Tibial nerve (tissue), 3 donors: ENCODE data around the gene SFT2D2.

Experiments
- POLR2A ChIP-seq, 2 donors: fragments of 450-650 bp; IDR thresholded peaks; one replicate each; pipeline ENCODE4 v1.6.1; 2017; ENCODE audit warnings: antibody characterized with exemption in 2 of 2, mild to moderate bottlenecking in 2 of 2, moderate library complexity in 2 of 2
- TF ChIP-seq, protein P1 (sequence below), 5 experiments: fragments of 200-600 bp in 3 of 5; fragments of 450-650 bp in 2 of 5; sonication (generic) in 3 of 5; IDR thresholded peaks; one replicate each; pipeline ENCODE4 v1.5.1; 2016 to 2019; ENCODE audit warnings: antibody characterized with exemption in 5 of 5, mild to moderate bottlenecking in 3 of 5, moderate library complexity in 2 of 5

GRCh38 chr1:168223261-168223660 lies 2.5 kb upstream of the SFT2D2 start:
- TF ChIP-seq, protein P1, sequence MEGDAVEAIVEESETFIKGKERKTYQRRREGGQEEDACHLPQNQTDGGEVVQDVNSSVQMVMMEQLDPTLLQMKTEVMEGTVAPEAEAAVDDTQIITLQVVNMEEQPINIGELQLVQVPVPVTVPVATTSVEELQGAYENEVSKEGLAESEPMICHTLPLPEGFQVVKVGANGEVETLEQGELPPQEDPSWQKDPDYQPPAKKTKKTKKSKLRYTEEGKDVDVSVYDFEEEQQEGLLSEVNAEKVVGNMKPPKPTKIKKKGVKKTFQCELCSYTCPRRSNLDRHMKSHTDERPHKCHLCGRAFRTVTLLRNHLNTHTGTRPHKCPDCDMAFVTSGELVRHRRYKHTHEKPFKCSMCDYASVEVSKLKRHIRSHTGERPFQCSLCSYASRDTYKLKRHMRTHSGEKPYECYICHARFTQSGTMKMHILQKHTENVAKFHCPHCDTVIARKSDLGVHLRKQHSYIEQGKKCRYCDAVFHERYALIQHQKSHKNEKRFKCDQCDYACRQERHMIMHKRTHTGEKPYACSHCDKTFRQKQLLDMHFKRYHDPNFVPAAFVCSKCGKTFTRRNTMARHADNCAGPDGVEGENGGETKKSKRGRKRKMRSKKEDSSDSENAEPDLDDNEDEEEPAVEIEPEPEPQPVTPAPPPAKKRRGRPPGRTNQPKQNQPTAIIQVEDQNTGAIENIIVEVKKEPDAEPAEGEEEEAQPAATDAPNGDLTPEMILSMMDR (IDR thresholded peaks at IDR 0.05): no peak
- TF ChIP-seq POLR2A (IDR thresholded peaks at IDR 0.05): no peak
